ENCODE measurements around the gene CIDEB. TPM values are rescaled to one million over a fixed set of nuclear protein-coding genes. Genes with fewer than 3 reads are reported as not detected.

The CIDEB gene
- total and polyA plus RNA-seq, 9 of the 15 experiments (the other 6 are each of a cell fraction or from before 2014, with no cell fraction given): 0.03 to 0.35 (median 0.09) TPM; not detected in 3

- Histone ChIP-seq H3K27ac (ENCODE audit: extremely low read depth, low read depth, low read length) (no peak overlapping the region), H3K79me2 (ENCODE audit: control insufficient read depth, insufficient read depth, low read length) (no peaks in the 10 kb centered on the region), H3K4me3 (no peak overlapping the region), H3K4me2 (ENCODE audit: insufficient read depth, low read length) (no peak overlapping the region), H3K9ac (ENCODE audit: insufficient read depth in 1 of 2, low read depth in 2 of 2, low read length in 2 of 2) (no peak overlapping the region), H3K4me1 (replicated peaks in 1 of 2; ENCODE audit: control insufficient read depth in 2 of 2, insufficient read depth in 2 of 2, low read length in 2 of 2) (peaks cover 4 to 6% of the 10 kb centered on the region in 2 experiments; a peak in 4 of 5 replicates), H3K36me3 (ENCODE audit: control insufficient read depth, insufficient read depth, low read length) (peaks cover 46% of the 10 kb centered on the region; the same call in 2 of the 3 replicates), H3K9me3 (replicated peaks; ENCODE audit: control insufficient read depth, insufficient read depth, low read depth, low read length) (no peaks in the 10 kb centered on the region), H2AFZ (ENCODE audit: low read depth, low read length) (no peak overlapping the region), H3K9me1 (ENCODE audit: control insufficient read depth, insufficient read depth, low read length) (no peaks in the 10 kb centered on the region), H4K20me1 (replicated peaks; ENCODE audit: control insufficient read depth, insufficient read depth, low read length) (no peaks in the 10 kb centered on the region), H3K27me3 (ENCODE audit: control insufficient read depth in 2 of 2, insufficient read depth in 2 of 2, low read length in 2 of 2) (no peaks in the 10 kb centered on the region)
- DNase-seq (ENCODE audit: extremely low read depth in 1 of 4, low spot score in 3 of 4) (no peak), ATAC-seq (no peak), FAIRE-seq (no peak)
- CTCF ChIA-PET (ENCODE audit: low intra/inter-chr PET ratio): no interaction called here
- TF ChIP-seq, protein P1, sequence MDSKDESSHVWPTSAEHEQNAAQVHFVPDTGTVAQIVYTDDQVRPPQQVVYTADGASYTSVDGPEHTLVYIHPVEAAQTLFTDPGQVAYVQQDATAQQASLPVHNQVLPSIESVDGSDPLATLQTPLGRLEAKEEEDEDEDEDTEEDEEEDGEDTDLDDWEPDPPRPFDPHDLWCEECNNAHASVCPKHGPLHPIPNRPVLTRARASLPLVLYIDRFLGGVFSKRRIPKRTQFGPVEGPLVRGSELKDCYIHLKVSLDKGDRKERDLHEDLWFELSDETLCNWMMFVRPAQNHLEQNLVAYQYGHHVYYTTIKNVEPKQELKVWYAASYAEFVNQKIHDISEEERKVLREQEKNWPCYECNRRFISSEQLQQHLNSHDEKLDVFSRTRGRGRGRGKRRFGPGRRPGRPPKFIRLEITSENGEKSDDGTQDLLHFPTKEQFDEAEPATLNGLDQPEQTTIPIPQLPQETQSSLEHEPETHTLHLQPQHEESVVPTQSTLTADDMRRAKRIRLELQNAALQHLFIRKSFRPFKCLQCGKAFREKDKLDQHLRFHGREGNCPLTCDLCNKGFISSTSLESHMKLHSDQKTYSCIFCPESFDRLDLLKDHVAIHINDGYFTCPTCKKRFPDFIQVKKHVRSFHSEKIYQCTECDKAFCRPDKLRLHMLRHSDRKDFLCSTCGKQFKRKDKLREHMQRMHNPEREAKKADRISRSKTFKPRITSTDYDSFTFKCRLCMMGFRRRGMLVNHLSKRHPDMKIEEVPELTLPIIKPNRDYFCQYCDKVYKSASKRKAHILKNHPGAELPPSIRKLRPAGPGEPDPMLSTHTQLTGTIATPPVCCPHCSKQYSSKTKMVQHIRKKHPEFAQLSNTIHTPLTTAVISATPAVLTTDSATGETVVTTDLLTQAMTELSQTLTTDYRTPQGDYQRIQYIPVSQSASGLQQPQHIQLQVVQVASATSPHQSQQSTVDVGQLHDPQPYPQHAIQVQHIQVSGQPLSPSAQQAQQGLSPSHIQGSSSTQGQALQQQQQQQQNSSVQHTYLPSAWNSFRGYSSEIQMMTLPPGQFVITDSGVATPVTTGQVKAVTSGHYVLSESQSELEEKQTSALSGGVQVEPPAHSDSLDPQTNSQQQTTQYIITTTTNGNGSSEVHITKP (IDR thresholded peaks at IDR 0.05; ENCODE audit: partially characterized antibody): peak; percentile 35
- TF ChIP-seq SMAD3 (CRISPR knock-in tag; conservative IDR thresholded peaks at IDR 0.05): no peak
- intact Hi-C loops (cut with micrococcal nuclease) (no loop called here), in situ Hi-C loops (cut with MboI) (no loop called here)
- WGBS (ENCODE audit: insufficient coverage, low coverage, missing lambda C conversion rate): 93% methylated on average over 3 of the region's 5 CpGs
- POLR2A ChIA-PET: no interaction called here
- BruUV-seq (replicated peaks): no TSS peak
These were observed 2.5 kb upstream of the CIDEB start for GRCh38 chr14:24310265-24310645.

Measured in K562 (cell line).